Activated CD8-positive, alpha-beta T cell treated with anti-CD3 and anti-CD28 coated beads for 36 hours (primary cell): ENCODE results near the gene FUT8. TPM values are rescaled to one million over a fixed set of nuclear protein-coding genes. Genes with fewer than 3 reads are reported as not detected.

Source experiments
- ATAC-seq: fragments of 200-7000 bp; cut with Tn5 transposase; one replicate; pipeline ENCODE4 v1.10.0; 2021; ENCODE audit warnings: mild to moderate bottlenecking, moderate library complexity
- CTCF ChIA-PET: fragments of 350-600 bp; sonication (Branson Sonifier 250); formaldehyde crosslinking; loops from one replicate; lab custom pipeline; 2021; ENCODE audit warnings: antibody characterized with exemption; lab: Charles Lee
- POLR2A ChIA-PET: fragments of 350-600 bp; sonication (Branson Sonifier 250); formaldehyde crosslinking; loops from one replicate; lab custom pipeline; 2021; ENCODE audit warnings: antibody characterized with exemption; lab: Charles Lee
- DNase-seq: peaks from one replicate; pipeline ENCODE4 v3.0.0-alpha.2; 2020
- H3K27ac Mint-ChIP-seq: one replicate; pipeline ENCODE4 v1.8.0; 2021; ENCODE audit warnings: mild to moderate bottlenecking, mixed read lengths
- H3K27me3 Mint-ChIP-seq: one replicate; pipeline ENCODE4 v1.8.0; 2021; ENCODE audit warnings: mixed read lengths
- H3K36me3 Mint-ChIP-seq: one replicate; pipeline ENCODE4 v1.8.0; 2021; ENCODE audit warnings: low read depth, mixed read lengths
- H3K4me1 Mint-ChIP-seq: one replicate; pipeline ENCODE4 v1.8.0; 2021; ENCODE audit warnings: low read depth, mixed read lengths
- H3K4me3 Mint-ChIP-seq: one replicate; pipeline ENCODE4 v1.8.0; 2021; ENCODE audit warnings: mild to moderate bottlenecking, moderate library complexity, mixed read lengths
- H3K9me3 Mint-ChIP-seq: one replicate; pipeline ENCODE4 v1.8.0; 2021; ENCODE audit warnings: mixed read lengths
- CTCF ChIP-seq: fragments of 200-600 bp; IDR thresholded peaks from one replicate; pipeline ENCODE4 v1.8.0; 2022; ENCODE audit warnings: antibody characterized with exemption, mild to moderate bottlenecking
- intact Hi-C: fragments of 100-400 bp; cut with micrococcal nuclease; formaldehyde crosslinking; loops from one replicate; pipeline ENCODE4 v1.10.0; 2022
- total RNA-seq, 2 experiments: library from RNA; stranded (reverse); gene quantifications; one replicate each; pipeline ENCODE4 v1.2.3, GENCODE V29; 2021

The FUT8 gene
- total RNA-seq, 2 experiments from 2014 or later = 55.7 to 61.0 TPM

GRCh38 chr14:65618996-65619395 lies 206.5 kb downstream of the FUT8 start:
- CTCF ChIA-PET = no interaction called here
- intact Hi-C loops = no loop called here

GRCh38 chr14:65620195-65620594 lies 207.7 kb downstream of the FUT8 start:
- no peak overlapping the region for H3K4me3 Mint-ChIP-seq
- no peak for TF ChIP-seq CTCF
- ATAC-seq (no peak), DNase-seq (no peak)
- no peaks in the 10 kb centered on the region for H3K9me3 Mint-ChIP-seq
- H3K36me3 Mint-ChIP-seq = peaks cover 14% of the 10 kb centered on the region
- CTCF ChIA-PET = interaction anchor here (0.7 kb wide), 1 partner anchor 204 kb away, joined by 3 read pairs; no protein-coding TSS in a partner anchor
- intact Hi-C loops = no loop called here
- H3K27ac Mint-ChIP-seq = no peak overlapping the region
- POLR2A ChIA-PET = no interaction called here
- no peaks in the 10 kb centered on the region for H3K27me3 Mint-ChIP-seq
- peaks cover 11% of the 10 kb centered on the region for H3K4me1 Mint-ChIP-seq

More at GRCh38 chr14:65618996-65619395, 206.5 kb downstream of the FUT8 start:
- POLR2A ChIA-PET = no interaction called here
- DNase-seq (no peak), ATAC-seq (peak; percentile 42)
- no peak overlapping the region for H3K4me3 Mint-ChIP-seq
- peaks cover 17% of the 10 kb centered on the region for H3K36me3 Mint-ChIP-seq
- H3K9me3 Mint-ChIP-seq = peaks cover 1% of the 10 kb centered on the region
- H3K27ac Mint-ChIP-seq = no peak overlapping the region
- no peak for TF ChIP-seq CTCF
- H3K27me3 Mint-ChIP-seq = no peaks in the 10 kb centered on the region
- peaks cover 11% of the 10 kb centered on the region for H3K4me1 Mint-ChIP-seq

- Mint-ChIP-seq H3K4me3 (no peak overlapping the region), H3K27ac (no peak overlapping the region), H3K36me3 (no peaks in the 10 kb centered on the region), H3K9me3 (no peaks in the 10 kb centered on the region), H3K27me3 (no peaks in the 10 kb centered on the region), H3K4me1 (peaks cover 11% of the 10 kb centered on the region)
- ATAC-seq (no peak), DNase-seq (no peak)
- CTCF ChIA-PET = interaction anchor here (0.6 kb wide), 1 partner anchor 76 kb away, joined by 3 read pairs; no protein-coding TSS in a partner anchor
- no peak for TF ChIP-seq CTCF
- POLR2A ChIA-PET = no interaction called here
- intact Hi-C loops = no loop called here
Observed at GRCh38 chr14:65622703-65623102, 210.2 kb downstream of the FUT8 start.

GRCh38 chr14:65623759-65624158 lies 211.2 kb downstream of the FUT8 start:
- Mint-ChIP-seq H3K4me1 (peaks cover 10% of the 10 kb centered on the region), H3K27me3 (no peaks in the 10 kb centered on the region), H3K36me3 (no peaks in the 10 kb centered on the region), H3K4me3 (no peak overlapping the region), H3K27ac (no peak overlapping the region), H3K9me3 (no peaks in the 10 kb centered on the region)
- intact Hi-C loops = no loop called here
- CTCF ChIA-PET = no interaction called here
- TF ChIP-seq CTCF = no peak
- DNase-seq = no peak
- POLR2A ChIA-PET = interaction anchor here (0.6 kb wide), 2 partner anchors 172 to 653 kb away, joined by 3 to 4 read pairs; no protein-coding TSS in a partner anchor
- ATAC-seq = no peak

- H3K27me3 Mint-ChIP-seq = no peaks in the 10 kb centered on the region
- H3K27ac Mint-ChIP-seq = no peak overlapping the region
- ATAC-seq (no peak), DNase-seq (no peak)
- no peaks in the 10 kb centered on the region for H3K4me1 Mint-ChIP-seq
- TF ChIP-seq CTCF = no peak
- ChIA-PET CTCF (interaction anchor here (1.7 kb wide), 1 partner anchor 213 kb away, joined by 7 read pairs; no protein-coding TSS in a partner anchor), POLR2A (no interaction called here)
- intact Hi-C loops = no loop called here
- peaks cover 9% of the 10 kb centered on the region for H3K36me3 Mint-ChIP-seq
- H3K9me3 Mint-ChIP-seq = peaks cover under 1% of the 10 kb centered on the region
- no peak overlapping the region for H3K4me3 Mint-ChIP-seq
Observed at GRCh38 chr14:65627315-65627714, 214.8 kb downstream of the FUT8 start.
